ENCODE data around the gene ROR2. TPM values are rescaled to one million over a fixed set of nuclear protein-coding genes. Genes with fewer than 3 reads are reported as not detected.
"Not testable (repeated sequence)": the region's sequence is repeated elsewhere in the genome, so short reads cannot be mapped to it uniquely, and the experiment has no call there.

The ROR2 gene
- total RNA-seq, 1 experiment from 2014 or later: 5.9 TPM

DNA sequence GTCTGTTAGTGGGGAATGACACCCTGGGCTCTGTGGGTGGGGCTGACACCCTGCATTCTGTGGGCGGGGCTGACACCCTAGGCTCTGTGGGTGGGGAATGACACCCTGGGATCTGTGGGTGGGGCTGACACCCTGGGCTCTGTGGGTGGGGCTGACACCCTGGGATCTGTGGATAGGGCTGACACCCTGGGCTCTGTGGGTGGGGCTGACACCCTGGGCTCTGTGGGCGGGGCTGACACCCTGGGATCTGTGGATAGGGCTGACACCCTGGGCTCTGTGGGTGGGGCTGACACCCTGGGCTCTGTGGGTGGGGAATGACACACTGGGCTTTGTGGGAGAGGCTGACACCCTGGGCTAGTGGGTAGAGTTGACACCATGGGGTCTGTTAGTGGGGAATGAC, 152.5 kb downstream of the ROR2 start:
- BruUV-seq (replicated peaks); intact Hi-C loops (cut with micrococcal nuclease; ENCODE audit: unreplicated experiment); H3K27me3 ChIP-seq (ENCODE audit: control insufficient read depth, insufficient read depth, low read length); in situ Hi-C loops (cut with HindIII; ENCODE audit: low pct_unique_long_range_greater_than_20kb, low sequenced_read_pairs); CTCF ChIA-PET; H3K36me3 ChIP-seq (ENCODE audit: control insufficient read depth, insufficient read depth, low read length); H3K9me3 ChIP-seq (ENCODE audit: control insufficient read depth, insufficient read depth, low read depth, low read length); ATAC-seq; H3K4me1 ChIP-seq (ENCODE audit: control insufficient read depth, insufficient read depth, low read length); H3K4me3 ChIP-seq (ENCODE audit: low read depth in 2 of 2, low read length in 2 of 2); DNase-seq (ENCODE audit: low read depth, low spot score); POLR2A ChIA-PET; H3K27ac ChIP-seq (ENCODE audit: low read length): not testable (repeated sequence)

DNA sequence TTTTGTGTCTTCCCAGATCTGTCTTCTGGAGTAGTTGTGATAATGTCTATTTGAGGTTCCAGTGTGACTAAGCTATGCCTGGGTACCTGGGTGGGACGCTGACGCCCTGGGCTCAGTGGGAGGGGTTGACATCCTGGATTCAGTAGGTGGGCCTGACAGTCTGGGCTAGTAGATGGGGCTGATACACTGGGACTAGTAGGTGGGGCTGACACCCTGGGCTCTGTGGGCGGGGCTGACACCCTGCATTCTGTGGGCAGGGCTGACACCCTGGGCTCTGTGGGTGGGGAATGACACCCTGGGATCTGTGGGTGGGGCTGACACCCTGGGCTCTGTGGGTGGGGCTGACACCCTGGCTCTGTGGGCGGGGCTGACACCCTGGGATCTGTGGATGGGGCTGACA, 153.5 kb downstream of the ROR2 start:
- H3K9me3 ChIP-seq (ENCODE audit: control insufficient read depth, insufficient read depth, low read depth, low read length); ATAC-seq; H3K27me3 ChIP-seq (ENCODE audit: control insufficient read depth, insufficient read depth, low read length); H3K36me3 ChIP-seq (ENCODE audit: control insufficient read depth, insufficient read depth, low read length); intact Hi-C loops (cut with micrococcal nuclease; ENCODE audit: unreplicated experiment); in situ Hi-C loops (cut with HindIII; ENCODE audit: low pct_unique_long_range_greater_than_20kb, low sequenced_read_pairs); H3K4me3 ChIP-seq (ENCODE audit: low read depth in 2 of 2, low read length in 2 of 2); DNase-seq (ENCODE audit: low read depth, low spot score); H3K4me1 ChIP-seq (ENCODE audit: control insufficient read depth, insufficient read depth, low read length); H3K27ac ChIP-seq (ENCODE audit: low read length); BruUV-seq (replicated peaks); POLR2A ChIA-PET: not testable (repeated sequence)
- CTCF ChIA-PET: interaction anchor here (0.7 kb wide), 1 partner anchor 26 kb away, joined by 10 read pairs; no protein-coding TSS in a partner anchor

DNA sequence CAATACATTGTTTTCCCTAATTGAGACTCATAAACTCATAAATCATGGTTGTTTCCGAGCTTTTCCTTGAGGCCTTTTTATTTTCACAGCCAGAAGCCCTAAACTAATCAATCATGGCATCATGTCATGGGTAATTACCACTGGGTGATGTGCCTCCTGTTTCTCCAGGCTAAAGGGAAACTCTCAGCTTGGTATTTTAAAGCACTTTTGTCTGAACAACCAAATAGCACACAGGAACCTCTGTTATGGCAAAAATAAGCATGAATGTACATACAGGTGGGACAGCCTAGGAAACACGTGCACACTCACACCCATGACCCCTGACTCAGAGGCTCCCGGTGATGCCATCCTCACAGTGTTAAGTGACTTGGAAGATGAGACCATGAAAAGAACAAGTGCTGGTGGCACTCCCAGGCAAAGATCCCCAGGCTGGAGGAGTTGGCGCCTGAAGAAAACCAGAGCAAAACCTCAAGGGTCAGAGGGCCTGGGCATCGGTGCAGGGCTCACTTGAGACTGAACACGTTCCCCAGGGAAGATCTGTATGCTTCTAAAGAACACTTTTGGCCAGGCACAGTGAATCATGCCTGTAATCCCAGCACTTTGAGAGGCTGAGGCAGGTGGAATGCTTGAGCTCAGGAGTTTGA, 154.3 kb downstream of the ROR2 start:
- in situ Hi-C loops (cut with HindIII; ENCODE audit: low pct_unique_long_range_greater_than_20kb, low sequenced_read_pairs) (no loop called here), intact Hi-C loops (cut with micrococcal nuclease; ENCODE audit: unreplicated experiment) (no loop called here)
- H3K36me3 ChIP-seq (ENCODE audit: control insufficient read depth, insufficient read depth, low read length): no peaks in the 10 kb centered on the region
- CTCF ChIA-PET: no interaction called here
- BruUV-seq (replicated peaks): no TSS peak
- H3K4me3 ChIP-seq (ENCODE audit: low read depth in 2 of 2, low read length in 2 of 2): no peak overlapping the region
- no peaks in the 10 kb centered on the region for H3K9me3 ChIP-seq (ENCODE audit: control insufficient read depth, insufficient read depth, low read depth, low read length)
- POLR2A ChIA-PET: no interaction called here
- DNase-seq (ENCODE audit: low read depth, low spot score) (no peak), ATAC-seq (peak; percentile 65)
- no peaks in the 10 kb centered on the region for H3K27me3 ChIP-seq (ENCODE audit: control insufficient read depth, insufficient read depth, low read length)
- TF ChIP-seq SIN3A (IDR thresholded peaks at IDR 0.05; ENCODE audit: borderline replicate concordance, insufficient read depth, low read depth, low read length) (no peak), POLR2AphosphoS5 (IDR thresholded peaks at IDR 0.05; ENCODE audit: low read depth, low read length) (no peak), TCF7L2 (IDR thresholded peaks at IDR 0.05; ENCODE audit: low read depth, low read length) (no peak)
- TF ChIP-seq, protein P1, sequence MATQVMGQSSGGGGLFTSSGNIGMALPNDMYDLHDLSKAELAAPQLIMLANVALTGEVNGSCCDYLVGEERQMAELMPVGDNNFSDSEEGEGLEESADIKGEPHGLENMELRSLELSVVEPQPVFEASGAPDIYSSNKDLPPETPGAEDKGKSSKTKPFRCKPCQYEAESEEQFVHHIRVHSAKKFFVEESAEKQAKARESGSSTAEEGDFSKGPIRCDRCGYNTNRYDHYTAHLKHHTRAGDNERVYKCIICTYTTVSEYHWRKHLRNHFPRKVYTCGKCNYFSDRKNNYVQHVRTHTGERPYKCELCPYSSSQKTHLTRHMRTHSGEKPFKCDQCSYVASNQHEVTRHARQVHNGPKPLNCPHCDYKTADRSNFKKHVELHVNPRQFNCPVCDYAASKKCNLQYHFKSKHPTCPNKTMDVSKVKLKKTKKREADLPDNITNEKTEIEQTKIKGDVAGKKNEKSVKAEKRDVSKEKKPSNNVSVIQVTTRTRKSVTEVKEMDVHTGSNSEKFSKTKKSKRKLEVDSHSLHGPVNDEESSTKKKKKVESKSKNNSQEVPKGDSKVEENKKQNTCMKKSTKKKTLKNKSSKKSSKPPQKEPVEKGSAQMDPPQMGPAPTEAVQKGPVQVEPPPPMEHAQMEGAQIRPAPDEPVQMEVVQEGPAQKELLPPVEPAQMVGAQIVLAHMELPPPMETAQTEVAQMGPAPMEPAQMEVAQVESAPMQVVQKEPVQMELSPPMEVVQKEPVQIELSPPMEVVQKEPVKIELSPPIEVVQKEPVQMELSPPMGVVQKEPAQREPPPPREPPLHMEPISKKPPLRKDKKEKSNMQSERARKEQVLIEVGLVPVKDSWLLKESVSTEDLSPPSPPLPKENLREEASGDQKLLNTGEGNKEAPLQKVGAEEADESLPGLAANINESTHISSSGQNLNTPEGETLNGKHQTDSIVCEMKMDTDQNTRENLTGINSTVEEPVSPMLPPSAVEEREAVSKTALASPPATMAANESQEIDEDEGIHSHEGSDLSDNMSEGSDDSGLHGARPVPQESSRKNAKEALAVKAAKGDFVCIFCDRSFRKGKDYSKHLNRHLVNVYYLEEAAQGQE (IDR thresholded peaks at IDR 0.05; ENCODE audit: insufficient read depth in 1 of 2, low read depth in 2 of 2, low read length in 1 of 2): no peak
- TF ChIP-seq, protein P2, sequence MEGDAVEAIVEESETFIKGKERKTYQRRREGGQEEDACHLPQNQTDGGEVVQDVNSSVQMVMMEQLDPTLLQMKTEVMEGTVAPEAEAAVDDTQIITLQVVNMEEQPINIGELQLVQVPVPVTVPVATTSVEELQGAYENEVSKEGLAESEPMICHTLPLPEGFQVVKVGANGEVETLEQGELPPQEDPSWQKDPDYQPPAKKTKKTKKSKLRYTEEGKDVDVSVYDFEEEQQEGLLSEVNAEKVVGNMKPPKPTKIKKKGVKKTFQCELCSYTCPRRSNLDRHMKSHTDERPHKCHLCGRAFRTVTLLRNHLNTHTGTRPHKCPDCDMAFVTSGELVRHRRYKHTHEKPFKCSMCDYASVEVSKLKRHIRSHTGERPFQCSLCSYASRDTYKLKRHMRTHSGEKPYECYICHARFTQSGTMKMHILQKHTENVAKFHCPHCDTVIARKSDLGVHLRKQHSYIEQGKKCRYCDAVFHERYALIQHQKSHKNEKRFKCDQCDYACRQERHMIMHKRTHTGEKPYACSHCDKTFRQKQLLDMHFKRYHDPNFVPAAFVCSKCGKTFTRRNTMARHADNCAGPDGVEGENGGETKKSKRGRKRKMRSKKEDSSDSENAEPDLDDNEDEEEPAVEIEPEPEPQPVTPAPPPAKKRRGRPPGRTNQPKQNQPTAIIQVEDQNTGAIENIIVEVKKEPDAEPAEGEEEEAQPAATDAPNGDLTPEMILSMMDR (IDR thresholded peaks at IDR 0.05): no peak
- H3K4me1 ChIP-seq (ENCODE audit: control insufficient read depth, insufficient read depth, low read length): no peaks in the 10 kb centered on the region
- H3K27ac ChIP-seq (ENCODE audit: low read length): no peak overlapping the region

DNA sequence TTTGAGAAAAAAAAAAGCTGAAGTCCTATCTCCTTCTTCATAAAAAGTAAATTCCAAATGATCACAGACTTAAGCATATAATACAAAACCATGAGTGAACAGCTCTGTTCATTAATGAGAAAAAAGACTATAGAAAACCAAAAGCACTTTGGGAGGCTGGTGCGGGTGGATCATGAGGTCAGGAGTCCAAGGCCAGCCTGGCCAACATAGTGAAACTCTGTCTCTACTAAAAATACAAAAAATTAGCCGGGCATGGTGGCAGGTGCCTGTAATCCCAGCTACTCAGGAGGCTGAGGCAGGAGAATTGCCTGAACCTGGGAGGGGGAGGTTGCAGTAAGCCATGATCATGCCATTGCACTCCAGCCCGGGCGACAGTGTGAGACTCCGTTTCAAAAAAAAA, 156.7 kb downstream of the ROR2 start:
- H3K36me3 ChIP-seq (ENCODE audit: control insufficient read depth, insufficient read depth, low read length); H3K27ac ChIP-seq (ENCODE audit: low read length); H3K4me3 ChIP-seq (ENCODE audit: low read depth in 2 of 2, low read length in 2 of 2); POLR2A ChIA-PET; H3K9me3 ChIP-seq (ENCODE audit: control insufficient read depth, insufficient read depth, low read depth, low read length); DNase-seq (ENCODE audit: low read depth, low spot score); in situ Hi-C loops (cut with HindIII; ENCODE audit: low pct_unique_long_range_greater_than_20kb, low sequenced_read_pairs); H3K27me3 ChIP-seq (ENCODE audit: control insufficient read depth, insufficient read depth, low read length); ATAC-seq; intact Hi-C loops (cut with micrococcal nuclease; ENCODE audit: unreplicated experiment); BruUV-seq (replicated peaks); H3K4me1 ChIP-seq (ENCODE audit: control insufficient read depth, insufficient read depth, low read length): not testable (repeated sequence)
- CTCF ChIA-PET: interaction anchor here (0.6 kb wide), 1 partner anchor 68 kb away, joined by 3 read pairs; no protein-coding TSS in a partner anchor

All from Panc1 (cell line).